Endothelial cell of hepatic sinusoid (primary cell): ENCODE results near the gene SLCO2A1.

Source experiments
- in situ Hi-C: cut with HindIII; loops from 2 replicates; pipeline ENCODE4 v1.10.0; 2017; ENCODE audit warnings: low sequenced_read_pairs

SLCO2A1 gene

GRCh38 chr3:133983576-133984560 is 45.9 kb downstream of the SLCO2A1 start:
- in situ Hi-C loops: no loop called here

- in situ Hi-C loops: no loop called here
These were observed 46.6 kb downstream of the SLCO2A1 start for GRCh38 chr3:133983126-133983525.

- in situ Hi-C loops: no loop called here
These were observed 49.2 kb downstream of the SLCO2A1 start for GRCh38 chr3:133980550-133980949.

- in situ Hi-C loops: no loop called here
These were observed 49.7 kb downstream of the SLCO2A1 start for GRCh38 chr3:133980035-133980434.

- in situ Hi-C loops: no loop called here
These were observed 50.2 kb downstream of the SLCO2A1 start for GRCh38 chr3:133979553-133979952.

GRCh38 chr3:133977568-133977967 is 52.2 kb downstream of the SLCO2A1 start:
- in situ Hi-C loops: no loop called here

- in situ Hi-C loops: no loop called here
These were observed 56.3 kb downstream of the SLCO2A1 start for GRCh38 chr3:133973249-133973980.

GRCh38 chr3:133972156-133972555 is 57.6 kb downstream of the SLCO2A1 start:
- in situ Hi-C loops: no loop called here

GRCh38 chr3:133970916-133971315 is 58.8 kb downstream of the SLCO2A1 start:
- in situ Hi-C loops: no loop called here

GRCh38 chr3:133970339-133970738 is 59.4 kb downstream of the SLCO2A1 start:
- in situ Hi-C loops: no loop called here

- in situ Hi-C loops: no loop called here
These were observed 61.5 kb downstream of the SLCO2A1 start for GRCh38 chr3:133967992-133968892.

- in situ Hi-C loops: no loop called here
These were observed 62.8 kb downstream of the SLCO2A1 start for GRCh38 chr3:133966954-133967353.

- in situ Hi-C loops: no loop called here
These were observed 63.8 kb downstream of the SLCO2A1 start for GRCh38 chr3:133965906-133966305.

- in situ Hi-C loops: no loop called here
These were observed 64.6 kb downstream of the SLCO2A1 start for GRCh38 chr3:133965013-133965570.

- in situ Hi-C loops: no loop called here
These were observed 65.2 kb downstream of the SLCO2A1 start for GRCh38 chr3:133964547-133964946.

- in situ Hi-C loops: no loop called here
These were observed 65.9 kb downstream of the SLCO2A1 start for GRCh38 chr3:133963657-133964396.

- in situ Hi-C loops: no loop called here
These were observed 66.9 kb downstream of the SLCO2A1 start for GRCh38 chr3:133962849-133963248.

- in situ Hi-C loops: no loop called here
These were observed 71.5 kb downstream of the SLCO2A1 start for GRCh38 chr3:133958071-133958805.

GRCh38 chr3:133956982-133957381 is 72.7 kb downstream of the SLCO2A1 start:
- in situ Hi-C loops: no loop called here
